Activated CD8-positive, alpha-beta T cell treated with anti-CD3 and anti-CD28 coated beads, Interleukin-2, amount 10 ng/mL, durations not matched to agents 7 days and 5 days (primary cell): ENCODE measurements around the gene SREBF2. TPM values are rescaled to one million over a fixed set of nuclear protein-coding genes. Genes with fewer than 3 reads are reported as not detected.

Experiments used
- ATAC-seq: fragments of 150-1000 bp; cut with Tn5 transposase; one replicate; pipeline ENCODE4 v1.10.0; 2021; ENCODE audit warnings: moderate library complexity
- CTCF ChIA-PET: fragments of 350-600 bp; sonication (Branson Sonifier 250); formaldehyde crosslinking; loops from one replicate; lab custom pipeline; 2021; ENCODE audit warnings: antibody characterized with exemption; lab: Charles Lee
- POLR2A ChIA-PET: fragments of 350-600 bp; sonication (Branson Sonifier 250); formaldehyde crosslinking; loops from one replicate; lab custom pipeline; 2021; ENCODE audit warnings: antibody characterized with exemption; lab: Charles Lee
- DNase-seq: peaks from one replicate; pipeline ENCODE4 v3.0.0-alpha.2; 2020
- H3K27ac Mint-ChIP-seq: one replicate; pipeline ENCODE4 v1.8.0; 2021; ENCODE audit warnings: mild to moderate bottlenecking, mixed read lengths
- H3K27me3 Mint-ChIP-seq: one replicate; pipeline ENCODE4 v1.8.0; 2021; ENCODE audit warnings: low read depth, mixed read lengths
- H3K36me3 Mint-ChIP-seq: one replicate; pipeline ENCODE4 v1.8.0; 2021; ENCODE audit warnings: low read depth, mixed read lengths
- H3K4me1 Mint-ChIP-seq: one replicate; pipeline ENCODE4 v1.8.0; 2021; ENCODE audit warnings: low read depth, mixed read lengths
- H3K4me3 Mint-ChIP-seq: one replicate; pipeline ENCODE4 v1.8.0; 2021; ENCODE audit warnings: mild to moderate bottlenecking, mixed read lengths
- H3K9me3 Mint-ChIP-seq: one replicate; pipeline ENCODE4 v1.8.0; 2022; ENCODE audit warnings: mixed read lengths; ENCODE audit not compliant: insufficient read depth
- total RNA-seq, 2 experiments: library from RNA; stranded (reverse); gene quantifications; one replicate each; pipeline ENCODE4 v1.2.3, GENCODE V29; 2021

SREBF2 gene
- total RNA-seq, 2 experiments from 2014 or later, result 93.0 to 93.7 TPM

DNA sequence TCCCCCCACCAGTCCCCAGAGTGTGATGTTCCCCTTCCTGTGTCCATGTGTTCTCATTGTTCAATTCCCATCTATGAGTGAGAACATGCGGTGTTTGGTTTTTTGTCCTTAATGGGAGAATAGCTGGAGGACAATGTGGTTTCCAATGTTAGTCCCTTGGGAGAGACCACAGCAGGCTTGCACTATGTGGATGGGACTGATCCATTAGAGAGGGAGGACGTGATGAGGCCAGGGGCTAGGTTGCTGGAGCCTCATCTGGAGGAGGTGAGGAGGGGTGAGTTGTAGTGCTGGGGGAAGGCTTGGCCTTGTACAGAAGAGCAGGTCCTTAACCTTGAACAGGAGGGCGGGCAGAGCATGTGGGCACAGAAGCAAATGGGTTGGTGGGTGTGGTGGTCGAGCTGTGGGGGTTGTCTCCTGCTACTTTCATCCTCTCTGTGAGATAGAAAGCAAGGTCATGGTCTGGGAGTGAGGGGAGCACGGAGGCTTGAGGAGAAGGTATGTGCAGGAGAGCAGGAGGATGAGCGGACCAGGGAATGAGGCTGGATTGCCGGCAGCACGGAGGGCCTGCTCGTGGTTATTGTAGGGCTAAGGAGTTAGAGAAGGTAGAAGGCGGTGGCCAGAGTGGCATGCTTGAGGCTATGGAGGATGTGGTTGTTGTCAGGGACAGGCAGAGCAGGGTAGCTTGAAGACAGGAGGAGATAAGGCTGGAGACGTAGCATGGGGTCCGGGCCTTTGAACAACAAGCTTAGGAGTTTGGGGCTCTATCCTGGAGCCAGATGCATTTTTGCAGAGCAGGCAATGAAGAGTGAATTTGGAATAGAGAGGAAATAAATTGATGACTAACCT, 11.2 kb upstream of the SREBF2 start:
- DNase-seq (no peak), ATAC-seq (no peak)
- Mint-ChIP-seq H3K27ac (peak overlapping the region; percentile 7), H3K4me1 (peaks cover 19% of the 10 kb centered on the region), H3K9me3 (no peaks in the 10 kb centered on the region), H3K36me3 (peaks cover 31% of the 10 kb centered on the region), H3K4me3 (no peak overlapping the region), H3K27me3 (no peaks in the 10 kb centered on the region)
- POLR2A ChIA-PET, result interaction anchor here (0.6 to 1.3 kb wide), 4 partner anchors 11 to 118 kb away, joined by 3 to 5 read pairs (median 4); partner anchors contain the start of gene SREBF2
- CTCF ChIA-PET, result interaction anchor here (0.7 to 1.8 kb wide), 9 partner anchors 11 to 124 kb away, joined by 3 to 11 read pairs (median 4); partner anchors contain the start of gene SREBF2

GRCh38 chr22:41822317-41823057, 10.4 kb upstream of the SREBF2 start:
- POLR2A ChIA-PET, result interaction anchor here (0.6 to 1.3 kb wide), 5 partner anchors 10 to 118 kb away, joined by 3 to 5 read pairs (median 4); partner anchors contain the start of gene SREBF2
- Mint-ChIP-seq H3K4me3 (no peak overlapping the region), H3K4me1 (peaks cover 19% of the 10 kb centered on the region)

GRCh38 chr22:41823797-41824196, 9.1 kb upstream of the SREBF2 start:
- Mint-ChIP-seq H3K27ac (peak overlapping the region; percentile 20), H3K9me3 (no peaks in the 10 kb centered on the region)
- CTCF ChIA-PET, result interaction anchor here (2.7 kb wide), 1 partner anchor 117 kb away, joined by 7 read pairs; no protein-coding TSS in a partner anchor

More at GRCh38 chr22:41822317-41823057, 10.4 kb upstream of the SREBF2 start:
- ATAC-seq, result peak; percentile 81
- Mint-ChIP-seq H3K27me3 (no peaks in the 10 kb centered on the region), H3K36me3 (peaks cover 29% of the 10 kb centered on the region), H3K9me3 (no peaks in the 10 kb centered on the region), H3K27ac (peak overlapping the region; percentile 66)
- peak; percentile 53 for DNase-seq
- CTCF ChIA-PET, result interaction anchor here (0.6 to 2.7 kb wide), 13 partner anchors 10 to 125 kb away, joined by 3 to 11 read pairs (median 4); partner anchors contain the start of genes CENPM and SREBF2

DNA sequence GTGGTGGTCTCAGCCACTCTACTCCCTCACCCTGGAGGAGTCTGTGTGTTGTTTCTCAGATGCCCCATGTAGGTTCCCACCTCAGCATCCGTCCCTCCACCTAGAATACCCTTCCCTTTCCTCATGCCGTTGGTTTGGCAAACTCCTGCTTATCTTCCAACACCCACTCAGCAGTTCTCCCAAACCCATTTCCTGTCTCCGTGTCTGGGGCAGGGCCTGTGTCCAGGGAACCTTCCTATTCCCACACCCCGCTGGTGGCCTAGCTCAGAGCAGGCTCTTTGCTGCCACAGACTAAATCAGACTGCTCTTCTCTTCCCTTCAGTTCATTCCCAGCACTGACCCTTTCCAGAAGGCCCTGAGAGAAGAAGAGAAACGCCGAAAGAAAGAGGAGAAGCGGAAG, 7.5 kb upstream of the SREBF2 start:
- POLR2A ChIA-PET, result no interaction called here
- Mint-ChIP-seq H3K27me3 (no peaks in the 10 kb centered on the region), H3K27ac (peak overlapping the region; percentile 63), H3K9me3 (no peaks in the 10 kb centered on the region), H3K36me3 (peaks cover 29% of the 10 kb centered on the region), H3K4me1 (peaks cover 21% of the 10 kb centered on the region), H3K4me3 (no peak overlapping the region)
- CTCF ChIA-PET, result interaction anchor here (0.6 to 2.7 kb wide), 4 partner anchors 32 to 115 kb away, joined by 3 to 7 read pairs (median 4); no protein-coding TSS in a partner anchor
- ATAC-seq, result no peak
- DNase-seq, result no peak

More at GRCh38 chr22:41823797-41824196, 9.1 kb upstream of the SREBF2 start:
- Mint-ChIP-seq H3K36me3 (peaks cover 29% of the 10 kb centered on the region), H3K4me3 (no peak overlapping the region), H3K4me1 (peaks cover 21% of the 10 kb centered on the region), H3K27me3 (no peaks in the 10 kb centered on the region)
- ATAC-seq (no peak), DNase-seq (no peak)
- POLR2A ChIA-PET, result interaction anchor here (1.3 kb wide), 1 partner anchor 9 kb away, joined by 4 read pairs; the partner anchor contains the start of gene SREBF2

DNA sequence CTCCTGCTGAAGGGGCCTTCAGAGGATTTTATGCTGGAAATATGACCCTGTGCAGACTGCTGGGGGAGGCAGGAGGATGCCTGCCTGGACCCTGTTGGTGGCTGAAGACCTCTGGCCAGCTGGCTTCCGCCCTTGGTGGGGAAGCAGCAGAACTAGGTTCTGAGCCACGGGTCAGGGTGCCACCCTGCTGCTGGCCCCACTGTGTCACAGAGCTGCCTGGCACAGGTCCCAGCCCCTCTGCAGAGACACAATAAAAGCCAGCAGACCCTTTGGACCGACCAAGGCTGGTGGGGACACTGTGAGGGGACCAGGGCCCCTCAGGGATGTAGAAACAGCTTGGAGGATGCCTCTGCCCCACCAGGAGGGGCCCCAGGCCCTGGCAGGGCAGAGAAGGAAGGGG, 6.9 kb upstream of the SREBF2 start:
- peaks cover 20% of the 10 kb centered on the region for H3K4me1 Mint-ChIP-seq
- DNase-seq (no peak), ATAC-seq (no peak)
- ChIA-PET POLR2A (interaction anchor here (0.6 to 1.5 kb wide), 3 partner anchors 25 to 121 kb away, joined by 3 to 4 read pairs (median 3); partner anchors contain the start of genes CCDC134 and CENPM), CTCF (interaction anchor here (1.3 to 1.6 kb wide), 3 partner anchors 31 to 115 kb away, joined by 3 to 5 read pairs (median 4); no protein-coding TSS in a partner anchor)
- no peak overlapping the region for H3K27ac Mint-ChIP-seq
- H3K27me3 Mint-ChIP-seq, result no peaks in the 10 kb centered on the region
- peaks cover 29% of the 10 kb centered on the region for H3K36me3 Mint-ChIP-seq
- no peaks in the 10 kb centered on the region for H3K9me3 Mint-ChIP-seq
- no peak overlapping the region for H3K4me3 Mint-ChIP-seq

- Mint-ChIP-seq H3K27me3 (no peaks in the 10 kb centered on the region), H3K27ac (peak overlapping the region; percentile 68), H3K36me3 (peaks cover 36% of the 10 kb centered on the region), H3K4me1 (peaks cover 20% of the 10 kb centered on the region), H3K4me3 (no peak overlapping the region), H3K9me3 (no peaks in the 10 kb centered on the region)
- CTCF ChIA-PET, result interaction anchor here (1.2 to 1.6 kb wide), 5 partner anchors 30 to 130 kb away, joined by 3 to 6 read pairs (median 4); no protein-coding TSS in a partner anchor
- DNase-seq (no peak), ATAC-seq (no peak)
- POLR2A ChIA-PET, result interaction anchor here (0.6 to 1.5 kb wide), 3 partner anchors 26 to 120 kb away, joined by 3 to 4 read pairs (median 3); partner anchors contain the start of genes CCDC134 and CENPM
These were observed 6.2 kb upstream of the SREBF2 start for GRCh38 chr22:41826430-41827383.

GRCh38 chr22:41827671-41828070, 5.2 kb upstream of the SREBF2 start:
- H3K9me3 Mint-ChIP-seq, result no peaks in the 10 kb centered on the region
- CTCF ChIA-PET, result interaction anchor here (1.2 to 1.8 kb wide), 3 partner anchors 81 to 131 kb away, joined by 3 to 8 read pairs (median 6); no protein-coding TSS in a partner anchor
- no peak for DNase-seq
- H3K36me3 Mint-ChIP-seq, result peaks cover 42% of the 10 kb centered on the region
- H3K4me3 Mint-ChIP-seq, result no peak overlapping the region
- H3K4me1 Mint-ChIP-seq, result peaks cover 20% of the 10 kb centered on the region
- POLR2A ChIA-PET, result interaction anchor here (0.5 to 1.3 kb wide), 2 partner anchors 12 to 113 kb away, joined by 3 read pairs; no protein-coding TSS in a partner anchor
- ATAC-seq, result no peak
- H3K27ac Mint-ChIP-seq, result no peak overlapping the region
- no peaks in the 10 kb centered on the region for H3K27me3 Mint-ChIP-seq

DNA sequence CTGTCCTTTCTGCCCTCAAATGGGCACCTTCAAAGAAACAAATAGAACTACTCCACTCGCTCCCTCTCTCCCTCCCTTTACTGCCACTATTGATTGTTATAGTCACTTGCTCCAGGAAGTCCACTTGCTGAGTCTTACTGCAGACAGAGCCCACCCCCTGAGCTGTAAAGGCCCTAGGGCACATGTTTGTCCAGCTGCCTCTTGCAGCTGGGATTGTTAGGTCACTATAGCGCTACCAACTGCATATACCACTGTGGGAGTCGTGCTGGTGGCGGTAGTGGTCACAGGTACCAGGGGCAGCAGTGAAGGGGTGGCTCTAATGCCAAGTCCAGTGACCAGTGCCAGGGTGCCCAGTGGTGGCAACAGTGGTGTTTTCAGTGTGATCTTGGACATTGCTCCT, 4.4 kb upstream of the SREBF2 start:
- Mint-ChIP-seq H3K27me3 (no peaks in the 10 kb centered on the region), H3K36me3 (peaks cover 39% of the 10 kb centered on the region), H3K4me1 (peaks cover 17% of the 10 kb centered on the region), H3K4me3 (no peak overlapping the region), H3K27ac (peak overlapping the region; percentile 61), H3K9me3 (no peaks in the 10 kb centered on the region)
- POLR2A ChIA-PET, result interaction anchor here (0.5 to 1.3 kb wide), 2 partner anchors 11 to 112 kb away, joined by 3 read pairs; no protein-coding TSS in a partner anchor
- ATAC-seq (no peak), DNase-seq (no peak)
- CTCF ChIA-PET, result interaction anchor here (1.6 to 1.8 kb wide), 2 partner anchors 82 to 112 kb away, joined by 6 to 8 read pairs; no protein-coding TSS in a partner anchor

DNA sequence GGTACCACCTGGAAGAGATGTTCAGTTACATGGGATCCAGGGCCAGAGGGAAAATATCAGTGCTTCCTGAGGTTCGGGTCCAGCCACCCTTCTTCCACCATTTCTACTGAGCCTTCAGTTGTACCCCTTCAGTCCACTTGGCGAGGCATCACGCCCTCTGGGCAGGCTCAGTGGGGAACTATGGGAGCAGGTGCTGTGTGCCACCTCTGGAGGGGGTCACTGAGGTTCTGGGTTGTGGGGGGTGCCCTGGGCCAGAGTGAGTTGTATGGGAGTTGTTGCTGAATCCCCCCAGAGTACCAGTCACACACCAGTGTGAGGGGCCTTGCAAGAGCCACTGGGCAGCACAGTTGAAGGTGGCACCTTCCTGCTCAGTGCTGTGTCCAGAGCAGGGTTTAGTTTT, 2.7 kb upstream of the SREBF2 start:
- H3K36me3 Mint-ChIP-seq, result peaks cover 41% of the 10 kb centered on the region
- DNase-seq (no peak), ATAC-seq (no peak)
- H3K27me3 Mint-ChIP-seq, result no peaks in the 10 kb centered on the region
- CTCF ChIA-PET, result no interaction called here
- H3K9me3 Mint-ChIP-seq, result no peaks in the 10 kb centered on the region
- H3K27ac Mint-ChIP-seq, result peak overlapping the region; percentile 39
- H3K4me3 Mint-ChIP-seq, result no peak overlapping the region
- peaks cover 30% of the 10 kb centered on the region for H3K4me1 Mint-ChIP-seq
- POLR2A ChIA-PET, result no interaction called here

DNA sequence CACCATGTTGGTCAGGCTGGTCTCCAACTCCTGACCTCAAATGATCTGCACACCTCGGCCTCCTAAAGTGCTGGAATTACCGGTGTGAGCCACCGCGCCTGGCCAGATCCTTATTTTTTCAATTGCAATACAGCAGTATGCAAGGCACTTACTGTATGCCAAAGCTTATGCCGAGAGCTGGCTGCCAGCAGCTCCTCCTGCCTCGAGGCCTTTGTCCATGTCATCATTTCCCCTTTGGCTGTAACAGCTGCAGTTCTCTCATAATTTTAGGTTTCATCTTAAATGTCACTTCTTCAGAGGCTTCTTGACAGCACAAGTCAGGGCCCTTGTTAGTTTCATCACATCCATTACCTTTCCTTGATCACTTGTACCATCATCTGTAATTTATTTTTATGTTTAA, 1.5 kb upstream of the SREBF2 start:
- Mint-ChIP-seq H3K27ac (peak overlapping the region; percentile 100), H3K36me3 (peaks cover 45% of the 10 kb centered on the region), H3K9me3 (no peaks in the 10 kb centered on the region), H3K4me3 (peak overlapping the region; percentile 95), H3K4me1 (peaks cover 36% of the 10 kb centered on the region), H3K27me3 (no peaks in the 10 kb centered on the region)
- ChIA-PET POLR2A (interaction anchor here (0.9 to 3.8 kb wide), 6 partner anchors 11 to 143 kb away, joined by 3 to 30 read pairs (median 10); partner anchors contain the start of genes CCDC134, CENPM and SNU13), CTCF (interaction anchor here (0.8 to 2.5 kb wide), 9 partner anchors 9 to 260 kb away, joined by 3 to 13 read pairs (median 4); partner anchors contain the start of gene NDUFA6)
- DNase-seq (no peak), ATAC-seq (no peak)
